Adipose tissue (tissue), 3 donors: ENCODE results near the gene TLL1. TPM values are rescaled to one million over a fixed set of nuclear protein-coding genes. Genes with fewer than 3 reads are reported as not detected.

Experiments used
- H3K27ac ChIP-seq: one replicate; pipeline ENCODE4 v1.5.1; 2013; ENCODE audit warnings: low read depth, low read length
- WGBS, 3 donors: extraction: QIAGEN DNeasy Blood & Tissue Kit; methylation state at CpG; one replicate each; pipeline ENCODE4 v1.1.7; 2013; 5-methylcytosine and 5-hydroxymethylcytosine counted together
- polyA plus RNA-seq, 3 donors: library from polyadenylated mRNA; stranded (reverse); fragments of 200-250 nt; gene quantifications; one replicate each; pipeline ENCODE4 v1.2.3, GENCODE V29; 2013
- donor health status: healthy with polysubstance abuse.
- donor health status: Bipolar disorder and iron deficiency.
- donor health status: healthy.

The TLL1 gene
- polyA plus RNA-seq, 3 donors, result 0.61 to 2.9 (median 1.9) TPM

DNA sequence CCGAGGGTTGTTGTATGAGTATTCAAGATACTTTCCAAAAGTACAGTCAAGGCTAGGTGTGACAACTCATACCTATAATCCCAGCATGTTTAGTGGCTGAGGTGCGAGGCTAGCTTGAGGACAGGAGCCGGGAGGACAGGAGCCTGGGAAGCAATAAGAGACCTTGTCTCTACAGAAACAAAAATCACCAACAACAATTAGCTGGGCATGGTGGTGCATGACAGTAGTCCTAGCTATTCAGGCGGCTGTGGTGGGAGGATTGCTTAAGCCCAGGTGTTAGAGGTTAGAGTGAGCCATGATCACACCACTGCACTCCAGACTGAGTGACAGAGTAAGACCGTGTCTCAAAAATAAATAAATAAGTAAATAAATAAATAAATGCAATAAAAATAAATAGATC, 91.6 kb downstream of the TLL1 start:
- no peak overlapping the region for H3K27ac ChIP-seq
- WGBS, 3 donors, result 85 to 92% (median 90%) methylated on average over 5 of the region's 5 CpGs

- no peak overlapping the region for H3K27ac ChIP-seq
- 80 to 86% (median 80%) methylated on average over 2 of the region's 2 CpGs for WGBS, 3 donors
Measured at GRCh38 chr4:165965503-165965902, 92.5 kb downstream of the TLL1 start.

DNA sequence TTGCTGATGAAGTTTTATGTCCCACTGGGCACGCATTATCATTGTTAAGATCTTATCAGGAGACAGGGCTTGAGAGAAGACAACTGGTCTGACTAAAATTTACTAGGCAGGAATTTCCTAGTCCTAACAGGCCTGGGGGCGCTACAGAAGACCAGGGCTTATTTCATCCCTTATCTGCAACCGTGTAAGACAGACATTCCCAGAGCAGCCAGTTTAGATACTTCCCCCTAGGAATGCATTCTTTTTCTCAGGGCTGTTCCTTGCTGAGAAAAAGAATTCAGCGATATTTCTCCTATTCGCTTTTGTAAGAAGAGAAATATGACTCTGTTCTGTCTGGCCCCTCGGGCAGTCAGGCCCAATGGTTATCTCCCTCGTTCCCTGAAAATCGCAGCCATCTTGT, 93.8 kb downstream of the TLL1 start:
- 90 to 92% (median 90%) methylated on average over 8 of the region's 8 CpGs for WGBS, 3 donors

GRCh38 chr4:165967486-165967885, 94.4 kb downstream of the TLL1 start:
- 95 to 97% (median 95%) methylated on average over 2 of the region's 2 CpGs for WGBS, 3 donors
- no peak overlapping the region for H3K27ac ChIP-seq

More for the DNA sequence above, 93.8 kb downstream of the TLL1 start:
- H3K27ac ChIP-seq, result no peak overlapping the region

- WGBS, 3 donors, result 92% methylated on average over 4 of the region's 4 CpGs
Measured at GRCh38 chr4:165970703-165971420, 97.8 kb downstream of the TLL1 start.

GRCh38 chr4:165971446-165971845, 98.4 kb downstream of the TLL1 start:
- H3K27ac ChIP-seq, result no peak overlapping the region
- WGBS, 3 donors, result 82 to 84% (median 82%) methylated on average over 3 of the region's 3 CpGs

More at GRCh38 chr4:165970703-165971420, 97.8 kb downstream of the TLL1 start:
- no peak overlapping the region for H3K27ac ChIP-seq

- no peak overlapping the region for H3K27ac ChIP-seq
- 56 to 67% (median 62%) methylated on average over 2 of the region's 2 CpGs for WGBS, 3 donors
Measured at GRCh38 chr4:165971933-165972332, 98.9 kb downstream of the TLL1 start.

- H3K27ac ChIP-seq, result no peak overlapping the region
- WGBS, 3 donors, result 90 to 95% (median 93%) methylated on average over 1 of the region's 1 CpG
Measured at GRCh38 chr4:165972747-165973146, 99.7 kb downstream of the TLL1 start.

DNA sequence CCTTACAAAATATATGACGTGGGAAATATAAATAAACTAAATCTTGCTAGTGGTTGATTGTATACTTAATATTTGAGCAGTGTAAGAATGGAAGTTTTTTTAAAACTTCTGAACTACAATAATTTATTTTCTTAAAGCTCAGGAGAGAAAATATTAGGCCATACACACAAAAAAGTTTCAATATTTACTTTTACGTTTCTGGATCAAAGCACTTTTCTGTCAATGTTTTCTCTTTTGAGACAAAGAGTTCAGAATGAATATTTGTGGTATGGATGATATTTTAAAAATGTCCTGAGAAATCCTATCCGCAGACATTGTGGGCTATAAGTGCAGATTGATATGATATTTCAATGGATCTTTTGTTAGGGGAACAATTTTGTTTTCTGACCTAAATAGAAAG, 109.9 kb downstream of the TLL1 start:
- H3K27ac ChIP-seq, result no peak overlapping the region
- whole genome bisulfite sequencing, 3 donors, result 66 to 84% (median 80%) methylated on average over 3 of the region's 3 CpGs

DNA sequence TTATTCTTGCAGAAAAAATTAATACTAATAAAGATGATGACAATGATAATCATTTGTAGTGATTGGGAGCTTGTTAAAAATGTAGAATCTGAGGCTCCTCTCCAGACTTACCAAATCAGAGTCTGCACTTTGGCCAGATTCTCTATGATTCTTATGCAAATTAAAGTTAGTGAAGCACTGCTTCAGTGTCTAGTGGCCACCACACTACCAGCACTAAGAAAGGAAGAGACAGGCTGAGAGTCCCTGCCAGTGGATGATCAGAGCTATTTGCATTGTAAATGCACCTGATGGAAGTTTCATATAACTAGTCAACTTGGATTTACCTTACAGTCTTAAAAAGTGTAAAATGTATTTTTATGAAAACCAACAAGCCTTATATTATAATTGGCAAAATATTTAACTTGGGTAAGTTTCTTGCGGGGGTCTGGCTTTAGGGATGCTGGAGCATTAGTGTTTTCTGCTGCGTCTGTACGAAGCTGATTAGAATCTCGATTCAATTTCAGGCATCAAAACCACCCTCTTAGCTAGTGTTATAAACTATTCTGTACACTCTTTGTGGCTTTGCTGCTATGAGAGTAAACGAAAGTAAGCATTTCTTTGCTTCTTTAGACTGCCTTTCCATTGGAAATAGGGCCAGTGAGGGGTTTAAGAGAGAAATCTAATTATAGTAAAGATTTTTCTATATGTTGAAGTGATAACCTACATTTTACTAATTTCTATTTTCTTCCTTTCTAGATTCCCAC, 114.1 kb downstream of the TLL1 start:
- 78 to 86% (median 82%) methylated on average over 5 of the region's 5 CpGs for WGBS, 3 donors
- no peak overlapping the region for H3K27ac ChIP-seq

DNA sequence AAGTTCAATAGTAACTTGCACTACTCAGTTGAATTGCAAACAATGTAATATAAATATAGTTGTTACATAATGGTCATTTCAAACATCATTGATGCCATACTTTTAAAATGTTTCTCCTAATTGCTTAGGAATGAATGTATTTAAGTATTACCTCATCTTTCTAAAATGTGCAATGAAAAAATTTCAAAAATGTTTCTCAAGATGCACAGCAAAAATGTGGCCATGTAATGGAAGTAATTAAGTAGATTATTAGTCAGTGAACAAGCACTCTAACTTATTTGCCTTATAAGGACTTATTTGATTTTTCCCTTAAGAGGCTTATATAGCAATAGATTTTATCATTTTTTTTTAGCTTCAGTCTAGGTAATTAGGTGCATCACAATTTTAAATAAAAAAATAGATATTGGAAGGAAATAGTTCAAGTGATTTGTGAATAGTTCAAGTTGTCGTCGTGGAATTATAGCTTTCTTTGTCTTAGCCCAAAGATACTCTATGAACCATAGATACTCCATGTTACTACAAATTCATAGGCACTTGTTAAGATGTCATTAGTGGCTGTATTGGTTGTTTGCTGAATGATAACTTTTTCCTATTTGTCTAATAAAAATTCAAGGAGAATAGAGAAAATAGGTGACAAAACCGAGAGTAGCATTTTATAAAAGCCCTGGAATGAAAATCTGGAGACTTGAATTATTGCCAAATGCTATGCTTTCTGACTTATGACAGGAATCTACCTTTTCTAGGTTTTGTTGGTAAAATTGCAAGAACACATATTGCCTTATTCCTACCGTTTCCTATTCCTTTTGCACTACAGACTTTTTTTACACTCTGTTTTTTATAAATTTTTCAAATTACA, 118.5 kb downstream of the TLL1 start:
- WGBS, 3 donors, result 83 to 89% (median 86%) methylated on average over 4 of the region's 4 CpGs
- H3K27ac ChIP-seq, result no peak overlapping the region

DNA sequence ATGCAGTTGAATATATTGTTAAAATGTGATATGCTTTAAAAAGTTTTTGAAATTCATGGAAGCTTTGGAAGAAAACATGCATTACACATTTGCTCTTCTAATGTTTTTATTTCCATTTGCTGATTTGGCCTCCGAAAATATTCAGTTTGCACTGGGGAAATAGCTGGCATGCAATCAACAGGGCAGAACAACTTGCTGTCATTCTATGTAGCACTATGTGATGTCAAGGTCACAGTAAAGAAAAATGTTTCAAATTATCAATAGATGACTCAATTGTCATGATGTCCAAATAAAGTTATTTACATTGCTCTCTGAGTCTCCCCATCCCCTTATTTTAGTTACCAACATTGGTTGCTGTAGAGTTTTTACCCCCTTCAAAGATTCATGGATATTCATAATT, 119.2 kb downstream of the TLL1 start:
- no peak overlapping the region for H3K27ac ChIP-seq
- 40 to 71% (median 52%) methylated on average over 1 of the region's 1 CpG for WGBS, 3 donors

GRCh38 chr4:165994701-165995100, 121.7 kb downstream of the TLL1 start:
- H3K27ac ChIP-seq, result no peak overlapping the region
- WGBS, 3 donors, result 54 to 76% (median 57%) methylated on average over 1 of the region's 1 CpG

DNA sequence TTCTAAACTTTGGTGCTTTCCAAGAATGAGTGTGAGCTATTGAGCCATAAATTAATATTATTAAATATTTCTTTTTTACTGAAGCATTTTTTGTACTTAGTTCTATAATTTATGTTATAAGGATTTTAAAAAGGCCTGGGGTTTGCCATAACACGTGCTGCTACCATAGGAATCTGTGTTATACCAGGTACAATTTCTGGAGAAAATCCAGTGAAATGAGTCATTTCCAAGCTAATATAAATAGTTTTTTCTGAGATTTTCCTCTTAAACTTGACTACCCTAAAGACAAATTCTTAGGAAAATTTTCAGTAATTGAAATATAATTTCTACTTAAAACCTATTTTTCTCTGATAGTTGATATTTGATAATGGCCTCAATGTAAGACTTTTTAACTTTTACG, 130.8 kb downstream of the TLL1 start:
- H3K27ac ChIP-seq, result no peak overlapping the region
- 79 to 92% (median 84%) methylated on average over 2 of the region's 2 CpGs for WGBS, 3 donors

DNA sequence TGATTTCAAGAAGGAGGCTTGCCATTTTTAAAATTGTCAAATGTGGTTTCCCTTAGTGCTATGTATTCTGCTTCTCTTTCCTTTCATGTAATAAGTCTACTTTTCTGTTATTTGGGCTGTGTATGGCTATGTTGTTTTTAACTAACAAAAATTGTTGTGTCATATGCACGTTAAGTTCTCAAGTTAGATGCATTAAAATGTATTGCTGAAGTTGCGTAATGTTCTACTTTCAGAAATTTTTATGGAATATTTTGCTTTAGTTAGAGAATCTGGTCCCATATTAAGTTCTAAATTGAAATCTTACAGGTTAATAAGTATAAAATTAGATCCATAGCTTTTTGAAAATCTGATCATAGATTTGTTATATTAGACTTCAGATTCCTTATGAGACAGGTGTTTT, 133.2 kb downstream of the TLL1 start:
- 91 to 95% (median 91%) methylated on average over 2 of the region's 2 CpGs for WGBS, 3 donors

GRCh38 chr4:166008510-166008909, 135.5 kb downstream of the TLL1 start:
- no peak overlapping the region for H3K27ac ChIP-seq
- WGBS, 3 donors, result 77 to 89% (median 78%) methylated on average over 1 of the region's 1 CpG

More for the DNA sequence above, 133.2 kb downstream of the TLL1 start:
- no peak overlapping the region for H3K27ac ChIP-seq

- WGBS, 3 donors, result 71 to 78% (median 78%) methylated on average over 2 of the region's 2 CpGs
- H3K27ac ChIP-seq, result no peak overlapping the region
Measured at GRCh38 chr4:166012129-166013030, 139.3 kb downstream of the TLL1 start.

GRCh38 chr4:166014411-166014810, 141.4 kb downstream of the TLL1 start:
- 92 to 96% (median 94%) methylated on average over 6 of the region's 6 CpGs for WGBS, 3 donors
- no peak overlapping the region for H3K27ac ChIP-seq
